ENCODE data around the gene DHRS9.

The DHRS9 gene

GRCh38 chr2:169071455-169071854, 2.1 kb downstream of the DHRS9 start:
- Histone ChIP-seq H3K14ac (ENCODE audit: low read length in 2 of 2) (no peak overlapping the region), H4K91ac (ENCODE audit: low read length) (no peak overlapping the region), H3K9ac (ENCODE audit: low read length) (no peak overlapping the region), H3K79me1 (replicated peaks; ENCODE audit: low read length, poor library complexity, severe bottlenecking) (no peaks in the 10 kb centered on the region), H3K27ac (ENCODE audit: low read length, poor library complexity, severe bottlenecking) (no peak overlapping the region), H2BK120ac (ENCODE audit: low read depth, low read length) (no peak overlapping the region), H3K36me3 (ENCODE audit: control insufficient read depth in 1 of 2, insufficient read depth in 2 of 2, low read depth in 1 of 2, low read length in 2 of 2) (no peaks in the 10 kb centered on the region), H3K4me1 (ENCODE audit: control insufficient read depth, insufficient read depth, low read depth, low read length) (peaks cover 5% of the 10 kb centered on the region), H2BK12ac (ENCODE audit: low read length in 2 of 2) (no peak overlapping the region), H4K8ac (ENCODE audit: low read length) (no peak overlapping the region), H3K4ac (ENCODE audit: low read depth in 1 of 2, low read length in 2 of 2) (no peak overlapping the region), H3K23ac (ENCODE audit: low read length in 2 of 2) (no peak overlapping the region), H3K9me3 (ENCODE audit: control insufficient read depth, low read length) (no peaks in the 10 kb centered on the region), H2BK15ac (ENCODE audit: low read depth, poor library complexity, severe bottlenecking) (no peak overlapping the region), H2AFZ (ENCODE audit: low read depth, low read length) (no peak overlapping the region), H3K4me2 (ENCODE audit: low read length, poor library complexity, severe bottlenecking) (no peak overlapping the region), H3K18ac (ENCODE audit: low read depth in 1 of 2, low read length in 2 of 2) (no peak overlapping the region), H3K27me3 (ENCODE audit: control insufficient read depth in 1 of 2, insufficient read depth in 1 of 2, low read length in 2 of 2) (no peaks in the 10 kb centered on the region), H2BK5ac (ENCODE audit: low read depth, low read length, poor library complexity, severe bottlenecking) (no peak overlapping the region), H2AK5ac (ENCODE audit: low read length, severe bottlenecking) (peak overlapping the region; percentile 64), H3K4me3 (ENCODE audit: insufficient read depth in 1 of 2, low read depth in 1 of 2, low read length in 2 of 2) (no peak overlapping the region)
- WGBS: 88% methylated on average over 2 of the region's 5 CpGs
- DNase-seq: no peak

- no peak overlapping the region for H3K4ac ChIP-seq (ENCODE audit: low read depth in 1 of 2, low read length in 2 of 2)
- no peak overlapping the region for H3K9ac ChIP-seq (ENCODE audit: low read length)
- no peak overlapping the region for H2BK15ac ChIP-seq (ENCODE audit: low read depth, poor library complexity, severe bottlenecking)
- no peak overlapping the region for H3K4me2 ChIP-seq (ENCODE audit: low read length, poor library complexity, severe bottlenecking)
- H3K14ac ChIP-seq (ENCODE audit: low read length in 2 of 2): no peak overlapping the region
- no peaks in the 10 kb centered on the region for H3K9me3 ChIP-seq (ENCODE audit: control insufficient read depth, low read length)
- WGBS: 88% methylated on average over 2 of the region's 4 CpGs
- no peak overlapping the region for H2BK5ac ChIP-seq (ENCODE audit: low read depth, low read length, poor library complexity, severe bottlenecking)
- no peak overlapping the region for H3K4me3 ChIP-seq (ENCODE audit: insufficient read depth in 1 of 2, low read depth in 1 of 2, low read length in 2 of 2)
- no peak overlapping the region for H2AFZ ChIP-seq (ENCODE audit: low read depth, low read length)
- H3K23ac ChIP-seq (ENCODE audit: low read length in 2 of 2): no peak overlapping the region
- DNase-seq: peak; percentile 23
- no peak overlapping the region for H3K18ac ChIP-seq (ENCODE audit: low read depth in 1 of 2, low read length in 2 of 2)
- no peaks in the 10 kb centered on the region for H3K27me3 ChIP-seq (ENCODE audit: control insufficient read depth in 1 of 2, insufficient read depth in 1 of 2, low read length in 2 of 2)
- H3K27ac ChIP-seq (ENCODE audit: low read length, poor library complexity, severe bottlenecking): no peak overlapping the region
- H4K91ac ChIP-seq (ENCODE audit: low read length): no peak overlapping the region
- H2BK12ac ChIP-seq (ENCODE audit: low read length in 2 of 2): no peak overlapping the region
- H3K79me1 ChIP-seq (replicated peaks; ENCODE audit: low read length, poor library complexity, severe bottlenecking): no peaks in the 10 kb centered on the region
- H3K4me1 ChIP-seq (ENCODE audit: control insufficient read depth, insufficient read depth, low read depth, low read length): peaks cover 5% of the 10 kb centered on the region
- no peaks in the 10 kb centered on the region for H3K36me3 ChIP-seq (ENCODE audit: control insufficient read depth in 1 of 2, insufficient read depth in 2 of 2, low read depth in 1 of 2, low read length in 2 of 2)
- no peak overlapping the region for H2BK120ac ChIP-seq (ENCODE audit: low read depth, low read length)
- no peak overlapping the region for H4K8ac ChIP-seq (ENCODE audit: low read length)
- no peak overlapping the region for H2AK5ac ChIP-seq (ENCODE audit: low read length, severe bottlenecking)
Measured at GRCh38 chr2:169072163-169072925, 3.0 kb downstream of the DHRS9 start.

GRCh38 chr2:169073211-169073962, 4.0 kb downstream of the DHRS9 start:
- Histone ChIP-seq H3K4me1 (ENCODE audit: control insufficient read depth, insufficient read depth, low read depth, low read length) (peaks cover 8% of the 10 kb centered on the region), H2AFZ (ENCODE audit: low read depth, low read length) (no peak overlapping the region), H3K79me1 (replicated peaks; ENCODE audit: low read length, poor library complexity, severe bottlenecking) (no peaks in the 10 kb centered on the region), H3K9me3 (ENCODE audit: control insufficient read depth, low read length) (no peaks in the 10 kb centered on the region), H3K14ac (ENCODE audit: low read length in 2 of 2) (no peak overlapping the region), H3K23ac (ENCODE audit: low read length in 2 of 2) (no peak overlapping the region), H3K4me3 (ENCODE audit: insufficient read depth in 1 of 2, low read depth in 1 of 2, low read length in 2 of 2) (no peak overlapping the region), H3K9ac (ENCODE audit: low read length) (no peak overlapping the region), H2BK5ac (ENCODE audit: low read depth, low read length, poor library complexity, severe bottlenecking) (no peak overlapping the region), H2BK120ac (ENCODE audit: low read depth, low read length) (no peak overlapping the region), H3K27ac (ENCODE audit: low read length, poor library complexity, severe bottlenecking) (peak overlapping the region; percentile 78), H4K91ac (ENCODE audit: low read length) (no peak overlapping the region), H3K18ac (ENCODE audit: low read depth in 1 of 2, low read length in 2 of 2) (no peak overlapping the region), H2BK12ac (ENCODE audit: low read length in 2 of 2) (no peak overlapping the region), H3K36me3 (ENCODE audit: control insufficient read depth in 1 of 2, insufficient read depth in 2 of 2, low read depth in 1 of 2, low read length in 2 of 2) (no peaks in the 10 kb centered on the region), H3K27me3 (ENCODE audit: control insufficient read depth in 1 of 2, insufficient read depth in 1 of 2, low read length in 2 of 2) (no peaks in the 10 kb centered on the region), H2BK15ac (ENCODE audit: low read depth, poor library complexity, severe bottlenecking) (no peak overlapping the region), H3K4me2 (ENCODE audit: low read length, poor library complexity, severe bottlenecking) (no peak overlapping the region), H2AK5ac (ENCODE audit: low read length, severe bottlenecking) (no peak overlapping the region), H4K8ac (ENCODE audit: low read length) (no peak overlapping the region), H3K4ac (ENCODE audit: low read depth in 1 of 2, low read length in 2 of 2) (no peak overlapping the region)
- WGBS: 86% methylated on average over 1 of the region's 3 CpGs
- DNase-seq: no peak

- no peak overlapping the region for H3K23ac ChIP-seq (ENCODE audit: low read length in 2 of 2)
- H3K9me3 ChIP-seq (ENCODE audit: control insufficient read depth, low read length): no peaks in the 10 kb centered on the region
- H2BK12ac ChIP-seq (ENCODE audit: low read length in 2 of 2): no peak overlapping the region
- no peak overlapping the region for H3K9ac ChIP-seq (ENCODE audit: low read length)
- H3K36me3 ChIP-seq (ENCODE audit: control insufficient read depth in 1 of 2, insufficient read depth in 2 of 2, low read depth in 1 of 2, low read length in 2 of 2): no peaks in the 10 kb centered on the region
- H2AK5ac ChIP-seq (ENCODE audit: low read length, severe bottlenecking): peak overlapping the region; percentile 58
- WGBS: 90% methylated on average over 8 of the region's 9 CpGs
- H4K8ac ChIP-seq (ENCODE audit: low read length): no peak overlapping the region
- no peak overlapping the region for H4K91ac ChIP-seq (ENCODE audit: low read length)
- H3K4me2 ChIP-seq (ENCODE audit: low read length, poor library complexity, severe bottlenecking): peak overlapping the region; percentile 50
- no peaks in the 10 kb centered on the region for H3K79me1 ChIP-seq (replicated peaks; ENCODE audit: low read length, poor library complexity, severe bottlenecking)
- no peak overlapping the region for H3K18ac ChIP-seq (ENCODE audit: low read depth in 1 of 2, low read length in 2 of 2)
- no peak for DNase-seq
- H3K14ac ChIP-seq (ENCODE audit: low read length in 2 of 2): no peak overlapping the region
- H3K27me3 ChIP-seq (ENCODE audit: control insufficient read depth in 1 of 2, insufficient read depth in 1 of 2, low read length in 2 of 2): no peaks in the 10 kb centered on the region
- H3K4me3 ChIP-seq (ENCODE audit: insufficient read depth in 1 of 2, low read depth in 1 of 2, low read length in 2 of 2): peak overlapping the region in 1 of 2 experiments; percentile 21
- H3K27ac ChIP-seq (ENCODE audit: low read length, poor library complexity, severe bottlenecking): peak overlapping the region; percentile 78
- no peak overlapping the region for H3K4ac ChIP-seq (ENCODE audit: low read depth in 1 of 2, low read length in 2 of 2)
- H2BK5ac ChIP-seq (ENCODE audit: low read depth, low read length, poor library complexity, severe bottlenecking): no peak overlapping the region
- no peak overlapping the region for H2BK120ac ChIP-seq (ENCODE audit: low read depth, low read length)
- H2BK15ac ChIP-seq (ENCODE audit: low read depth, poor library complexity, severe bottlenecking): no peak overlapping the region
- H2AFZ ChIP-seq (ENCODE audit: low read depth, low read length): no peak overlapping the region
- peaks cover 8% of the 10 kb centered on the region for H3K4me1 ChIP-seq (ENCODE audit: control insufficient read depth, insufficient read depth, low read depth, low read length)
Measured at GRCh38 chr2:169073963-169074751, 4.8 kb downstream of the DHRS9 start.

All from mesenchymal stem cell (in vitro differentiated cells and primary cell).